ENCODE results near the gene TSC1.

The TSC1 gene

GRCh38 chr9:132931178-132931735, 13.2 kb downstream of the TSC1 start:
- no peak for DNase-seq

GRCh38 chr9:132927704-132928103, 16.7 kb downstream of the TSC1 start:
- DNase-seq, result no peak

- no peak for DNase-seq
These were observed 21.0 kb downstream of the TSC1 start for GRCh38 chr9:132923346-132923902.

- no peak for DNase-seq
These were observed 24.7 kb downstream of the TSC1 start for GRCh38 chr9:132919614-132920268.

GRCh38 chr9:132914924-132915323, 29.5 kb downstream of the TSC1 start:
- no peak for DNase-seq

GRCh38 chr9:132912131-132912530, 32.3 kb downstream of the TSC1 start:
- DNase-seq, result no peak

GRCh38 chr9:132910376-132910775, 34.0 kb downstream of the TSC1 start:
- no peak for DNase-seq

GRCh38 chr9:132909311-132909710, 35.1 kb downstream of the TSC1 start:
- no peak for DNase-seq

GRCh38 chr9:132908635-132909034, 35.8 kb downstream of the TSC1 start:
- peak; percentile 31 for DNase-seq

GRCh38 chr9:132905726-132906125, 38.7 kb downstream of the TSC1 start:
- no peak for DNase-seq

- no peak for DNase-seq
These were observed 40.6 kb downstream of the TSC1 start for GRCh38 chr9:132903574-132904492.

GRCh38 chr9:132901858-132902831, 42.3 kb downstream of the TSC1 start:
- DNase-seq, result peak; percentile 75

- DNase-seq, result no peak
These were observed 46.4 kb downstream of the TSC1 start for GRCh38 chr9:132898051-132898450.

- no peak for DNase-seq
These were observed 47.5 kb downstream of the TSC1 start for GRCh38 chr9:132896906-132897305.

- no peak for DNase-seq
These were observed 48.2 kb downstream of the TSC1 start for GRCh38 chr9:132896264-132896663.

- no peak for DNase-seq
These were observed 49.3 kb downstream of the TSC1 start for GRCh38 chr9:132894862-132895835.

GRCh38 chr9:132894346-132894745, 50.1 kb downstream of the TSC1 start:
- no peak for DNase-seq

- no peak for DNase-seq
These were observed 52.0 kb downstream of the TSC1 start for GRCh38 chr9:132892400-132892799.

- no peak for DNase-seq
These were observed 56.3 kb downstream of the TSC1 start for GRCh38 chr9:132888151-132888550.

GRCh38 chr9:132887181-132888120, 57.0 kb downstream of the TSC1 start:
- no peak for DNase-seq

Measured in CD4-positive, alpha-beta T cell treated with Interleukin-6 for 4 hours (primary cell).